HepG2 (cell line): ENCODE results near the gene HSPB7. TPM values are rescaled to one million over a fixed set of nuclear protein-coding genes. Genes with fewer than 3 reads are reported as not detected.

Experiments used
- AHR ChIP-seq: IDR thresholded peaks from 2 replicates; pipeline ENCODE4 v1.6.1; 2018; ENCODE audit warnings: missing genetic modification reagents, missing compliant biosample characterization
- ATF7-NPFF ChIP-seq: sonication (generic); formaldehyde crosslinking; IDR thresholded peaks from 2 replicates; pipeline ENCODE4 v1.8.1; 2023; ENCODE audit warnings: mild to moderate bottlenecking, low read depth, missing genetic modification reagents, moderate library complexity
- EP300 ChIP-seq, 3 experiments: sonication (generic) in 1 of 3; formaldehyde crosslinking in 1 of 3; IDR thresholded peaks; 2 replicates each; pipeline versions ENCODE4 v1.5.1 to v1.6.1; 2011 to 2020; ENCODE audit warnings: low read depth in 2 of 3, low read length in 2 of 3, borderline replicate concordance in 1 of 3, improper control_type of control experiment in 1 of 3, mild to moderate bottlenecking in 1 of 3, missing genetic modification reagents in 1 of 3, moderate library complexity in 1 of 3
- GABPA ChIP-seq, 2 experiments: IDR thresholded peaks; 2 replicates each; pipeline ENCODE4 v1.6.1; 2011 to 2016; ENCODE audit warnings: low read depth in 2 of 2, low read length in 1 of 2, missing biosample characterization in 1 of 2, missing genetic modification characterization in 1 of 2
- HIVEP1 ChIP-seq: sonication (generic); formaldehyde crosslinking; IDR thresholded peaks from 2 replicates; pipeline ENCODE4 v1.4.0; 2020; ENCODE audit warnings: mild to moderate bottlenecking, missing genetic modification reagents
- HMGXB4 ChIP-seq, 2 experiments: sonication (generic) in 1 of 2; formaldehyde crosslinking in 1 of 2; IDR thresholded peaks; 2 replicates each; pipeline versions ENCODE4 v1.4.0 to v1.6.1; 2018 to 2020; ENCODE audit warnings: missing genetic modification reagents in 2 of 2, borderline replicate concordance in 1 of 2, low read depth in 1 of 2, mild to moderate bottlenecking in 1 of 2, missing biosample characterization in 1 of 2
- HNRNPK ChIP-seq: fragments of 200-400 bp; formaldehyde crosslinking; IDR thresholded peaks from 2 replicates; pipeline ENCODE4 v1.6.1; 2018; ENCODE audit warnings: low read length, low read depth, moderate library complexity, mild to moderate bottlenecking; ENCODE audit not compliant: poor library complexity, severe bottlenecking
- IRF9 ChIP-seq: sonication (generic); formaldehyde crosslinking; IDR thresholded peaks from 2 replicates; pipeline ENCODE4 v1.8.0; 2022; ENCODE audit warnings: missing genetic modification reagents, mild to moderate bottlenecking, borderline replicate concordance
- MAZ ChIP-seq, 2 experiments: sonication (generic) in 1 of 2; formaldehyde crosslinking in 1 of 2; IDR thresholded peaks; 2 replicates each; pipeline versions ENCODE4 v1.5.0 to v1.6.1; 2012 to 2020; ENCODE audit warnings: low read depth in 2 of 2, mild to moderate bottlenecking in 2 of 2, borderline replicate concordance in 1 of 2, improper control_type of control experiment in 1 of 2, low read length in 1 of 2, missing genetic modification reagents in 1 of 2, moderate library complexity in 1 of 2
- MTA1 ChIP-seq: sonication (generic); formaldehyde crosslinking; IDR thresholded peaks from 2 replicates; pipeline ENCODE4 v1.4.0; 2020; ENCODE audit warnings: missing genetic modification reagents, mild to moderate bottlenecking, borderline replicate concordance
- MXD3 ChIP-seq: IDR thresholded peaks from 2 replicates; pipeline ENCODE4 v1.6.1; 2016; ENCODE audit warnings: mild to moderate bottlenecking, missing biosample characterization, missing genetic modification reagents
- MYC ChIP-seq: sonication (generic); formaldehyde crosslinking; IDR thresholded peaks from 2 replicates; pipeline ENCODE4 v1.9.0; 2021; ENCODE audit warnings: missing genetic modification reagents, borderline replicate concordance
- RXRA ChIP-seq: sonication (generic); formaldehyde crosslinking; IDR thresholded peaks from 2 replicates; pipeline ENCODE4 v1.5.1; 2020; ENCODE audit warnings: missing genetic modification reagents
- SKI ChIP-seq: fragments of 450-650 bp; IDR thresholded peaks from one replicate; pipeline ENCODE4 v1.6.1; 2018; ENCODE audit warnings: mild to moderate bottlenecking; ENCODE audit not compliant: partially characterized antibody
- SRSF1 ChIP-seq: fragments of 200-400 bp; formaldehyde crosslinking; optimal IDR thresholded peaks from 2 replicates; pipeline ENCODE3; 2017; ENCODE audit warnings: mild to moderate bottlenecking, low read depth, low read length, moderate library complexity
- TFAP4 ChIP-seq: sonication (generic); IDR thresholded peaks from 2 replicates; pipeline ENCODE4 v1.6.1; 2016; ENCODE audit warnings: low read depth, borderline replicate concordance
- ZFX ChIP-seq: sonication (generic); formaldehyde crosslinking; IDR thresholded peaks from 2 replicates; pipeline ENCODE4 v1.4.0; 2020; ENCODE audit warnings: mild to moderate bottlenecking, low read depth, missing genetic modification reagents, moderate library complexity
- ZNF317 ChIP-seq: sonication (generic); formaldehyde crosslinking; IDR thresholded peaks from 2 replicates; pipeline ENCODE4 v1.5.0; 2020; ENCODE audit warnings: mild to moderate bottlenecking, missing genetic modification reagents
- ZNF329 ChIP-seq: sonication (generic); formaldehyde crosslinking; IDR thresholded peaks from 2 replicates; pipeline ENCODE4 v1.9.0; 2021; ENCODE audit warnings: low read depth, mild to moderate bottlenecking, missing genetic modification reagents
- ZNF557 ChIP-seq: sonication (generic); formaldehyde crosslinking; IDR thresholded peaks from 2 replicates; pipeline ENCODE4 v1.4.0; 2020; ENCODE audit warnings: missing genetic modification reagents
- ZNF605 ChIP-seq: sonication (generic); formaldehyde crosslinking; IDR thresholded peaks from 2 replicates; pipeline ENCODE4 v1.8.0; 2022; ENCODE audit warnings: mild to moderate bottlenecking, missing genetic modification reagents
- ZNF619 ChIP-seq: sonication (generic); formaldehyde crosslinking; IDR thresholded peaks from 2 replicates; pipeline ENCODE4 v1.4.0; 2020; ENCODE audit warnings: mild to moderate bottlenecking, missing genetic modification reagents
- polyA plus RNA-seq, 8 experiments: library from polyadenylated mRNA; depleted of rRNA in 3 of 8; stranded (reverse) in 7 of 8; unstranded in 1 of 8; fragments of >200 nt; fragmentation: Illumina TruSeq in 4 of 8; extraction: Trizol in 4 of 8; gene quantifications; 2 replicates each; pipeline versions ENCODE4 v1.2.1 to v1.2.3, GENCODE V29; 2011 to 2016; ENCODE audit warnings: low read depth in 4 of 8, missing spikeins in 1 of 8, mixed read lengths in 1 of 8; ENCODE audit not compliant: insufficient read depth in 1 of 8
- total RNA-seq, 5 experiments: library from RNA; depleted of rRNA; stranded (reverse); fragments of >200 nt; fragmentation: Illumina TruSeq; extraction: Trizol; gene quantifications; 2 replicates each; pipeline ENCODE4 v1.2.3, GENCODE V29; 2016; ENCODE audit warnings: low read depth in 1 of 5

The HSPB7 gene
- total and polyA plus RNA-seq, 2 of the 13 experiments (the other 11 are each of a cell fraction or from before 2014, with no cell fraction given), result 0.20 TPM; not detected in 1

GRCh38 chr1:15975805-15976680 lies 41.8 kb downstream of the HSPB7 start, which contains the start of gene ZBTB17 (continued):
- TF ChIP-seq EP300 (IDR thresholded peaks at IDR 0.05; ENCODE audit: low read depth in 2 of 2, low read length in 2 of 2) (no peak), EP300 (CRISPR knock-in tag; IDR thresholded peaks at IDR 0.05; ENCODE audit: borderline replicate concordance) (0 out of 2 replicates have a peak, but pooled peaks have one; percentile 22), ZNF557 (CRISPR knock-in tag) (no peak), TFAP4 (0 out of 2 replicates have a peak, but pooled peaks have one; percentile 46), ZNF619 (CRISPR knock-in tag) (no peak), AHR (peak; percentile 54; the same call in 1 of the 2 replicates), HIVEP1 (CRISPR knock-in tag) (peak; percentile 32; the same call in 1 of the 2 replicates), ZNF317 (peak; percentile 60; the same call in 1 of the 2 replicates), MTA1 (CRISPR knock-in tag) (0 out of 2 replicates have a peak, but pooled peaks have one; percentile 38), IRF9 (CRISPR knock-in tag) (peak; percentile 79; the same call in 1 of the 2 replicates), ZNF329 (no peak), SRSF1 (peak; percentile 73), MYC (CRISPR knock-in tag) (0 out of 2 replicates have a peak, but pooled peaks have one; percentile 3), MXD3 (0 out of 2 replicates have a peak, but pooled peaks have one; percentile 56), SKI (peak; percentile 23), MAZ (IDR thresholded peaks at IDR 0.05; ENCODE audit: borderline replicate concordance, low read depth, low read length) (no peak), MAZ (CRISPR knock-in tag; IDR thresholded peaks at IDR 0.05; ENCODE audit: low read depth) (peak; percentile 55; the same call in 1 of the 2 replicates), HNRNPK (peak; percentile 95), ATF7-NPFF (CRISPR knock-in tag) (0 out of 2 replicates have a peak, but pooled peaks have one; percentile 63), ZFX (CRISPR knock-in tag) (peak; percentile 79), HMGXB4 (CRISPR knock-in tag; IDR thresholded peaks at IDR 0.05; ENCODE audit: borderline replicate concordance in 1 of 2, low read depth in 1 of 2) (peak in 1 of 2 experiments; percentile 70; a peak in 2 of 4 replicates), ZNF605 (no peak), GABPA (IDR thresholded peaks at IDR 0.05; ENCODE audit: low read depth, low read length) (peak; percentile 82), GABPA (CRISPR knock-in tag; IDR thresholded peaks at IDR 0.05; ENCODE audit: low read depth) (peak; percentile 94), RXRA (CRISPR knock-in tag) (no peak)
